Ovary (tissue), 3 donors: ENCODE results near the gene CPLANE2.
A peak's percentile ranks its signal among the peaks of the same experiment; 100 is the strongest.

Experiments
- EP300 ChIP-seq: sonication (generic); formaldehyde crosslinking; IDR thresholded peaks from one replicate; pipeline ENCODE4 v1.6.1; 2017; ENCODE audit warnings: antibody characterized with exemption
- POLR2A ChIP-seq: fragments of 450-650 bp; IDR thresholded peaks from one replicate; pipeline ENCODE4 v1.6.1; 2017; ENCODE audit warnings: antibody characterized with exemption, mild to moderate bottlenecking, moderate library complexity
- TF ChIP-seq, protein P1 (sequence below), 3 donors: fragments of 450-650 bp in 2 of 3; fragments of 200-600 bp in 1 of 3; IDR thresholded peaks; one replicate each; pipeline versions ENCODE4 v1.5.1 to v1.8.0; 2016 to 2022; ENCODE audit warnings: antibody characterized with exemption in 3 of 3, mild to moderate bottlenecking in 1 of 3
- donor health status: DM: no; HTN: no; CAD: no.

DNA sequence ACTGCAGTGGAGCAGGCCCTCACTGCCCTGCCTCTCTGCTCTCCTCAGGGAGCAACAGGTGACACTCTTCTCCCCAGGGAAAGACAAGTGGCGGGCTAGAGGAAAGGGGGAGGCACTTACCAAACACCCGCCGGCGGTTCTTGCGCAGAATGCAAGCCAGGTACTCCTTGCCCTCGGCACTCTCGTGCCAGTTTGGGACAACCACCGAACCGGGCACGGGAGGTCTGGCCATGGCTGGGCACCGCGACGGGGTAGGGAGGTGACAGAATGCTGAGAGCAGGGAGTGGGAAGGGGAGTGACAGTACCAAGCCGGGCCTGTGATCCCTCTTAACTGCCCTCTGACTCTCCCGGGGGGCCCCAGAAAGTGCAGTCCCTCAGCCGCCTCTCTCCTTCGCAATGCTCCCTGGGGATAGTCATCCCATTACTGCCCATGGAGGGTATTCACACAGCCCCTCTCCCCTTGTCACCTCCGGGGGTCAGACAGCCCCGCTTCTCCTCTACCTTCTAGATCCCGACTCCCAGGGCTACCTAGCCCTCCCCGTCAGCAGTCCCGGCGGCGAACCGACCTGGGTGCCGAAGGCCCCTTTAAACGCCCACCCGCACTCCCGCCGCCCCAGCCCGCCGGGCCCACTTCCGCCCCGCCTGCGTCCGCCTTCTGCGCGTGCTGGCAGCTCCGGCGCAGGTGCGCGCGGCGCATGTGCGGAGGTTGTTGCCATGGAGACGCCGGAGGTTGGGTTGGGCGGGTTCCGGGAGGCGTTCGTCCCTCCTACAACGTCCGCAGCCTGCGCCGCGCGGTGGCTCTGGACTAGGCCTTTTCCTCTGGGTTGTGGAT, at the start of gene CPLANE2:
- TF ChIP-seq POLR2A = peak; percentile 87
- TF ChIP-seq, protein P1, sequence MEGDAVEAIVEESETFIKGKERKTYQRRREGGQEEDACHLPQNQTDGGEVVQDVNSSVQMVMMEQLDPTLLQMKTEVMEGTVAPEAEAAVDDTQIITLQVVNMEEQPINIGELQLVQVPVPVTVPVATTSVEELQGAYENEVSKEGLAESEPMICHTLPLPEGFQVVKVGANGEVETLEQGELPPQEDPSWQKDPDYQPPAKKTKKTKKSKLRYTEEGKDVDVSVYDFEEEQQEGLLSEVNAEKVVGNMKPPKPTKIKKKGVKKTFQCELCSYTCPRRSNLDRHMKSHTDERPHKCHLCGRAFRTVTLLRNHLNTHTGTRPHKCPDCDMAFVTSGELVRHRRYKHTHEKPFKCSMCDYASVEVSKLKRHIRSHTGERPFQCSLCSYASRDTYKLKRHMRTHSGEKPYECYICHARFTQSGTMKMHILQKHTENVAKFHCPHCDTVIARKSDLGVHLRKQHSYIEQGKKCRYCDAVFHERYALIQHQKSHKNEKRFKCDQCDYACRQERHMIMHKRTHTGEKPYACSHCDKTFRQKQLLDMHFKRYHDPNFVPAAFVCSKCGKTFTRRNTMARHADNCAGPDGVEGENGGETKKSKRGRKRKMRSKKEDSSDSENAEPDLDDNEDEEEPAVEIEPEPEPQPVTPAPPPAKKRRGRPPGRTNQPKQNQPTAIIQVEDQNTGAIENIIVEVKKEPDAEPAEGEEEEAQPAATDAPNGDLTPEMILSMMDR (IDR thresholded peaks at IDR 0.05) = peak in 1 of 3 donors; percentile 14
- no peak for TF ChIP-seq EP300
